Erythroblast (primary cell): ENCODE results near the gene P2RY6.
"Not testable (repeated sequence)": the region's sequence is repeated elsewhere in the genome, so short reads cannot be mapped to it uniquely, and the experiment has no call there.

Experiments
- DNase-seq, 2 experiments: peaks; one replicate each; lab custom pipeline; 2025; lab: John Stamatoyannopoulos, UW
- GATA1 ChIP-seq: IDR thresholded peaks from 2 replicates; pipeline ENCODE4 v1.6.1; 2011; ENCODE audit warnings: low read depth, mild to moderate bottlenecking, control low read depth, low read length, moderate library complexity
- POLR2A ChIP-seq: IDR thresholded peaks from 2 replicates; pipeline ENCODE4 v1.6.1; 2011; ENCODE audit warnings: mild to moderate bottlenecking, low read length

Gene P2RY6

GRCh38 chr11:73262851-73263495, 9.2 kb upstream of the P2RY6 start:
- no peak for DNase-seq

GRCh38 chr11:73263640-73264039, 8.5 kb upstream of the P2RY6 start:
- TF ChIP-seq POLR2A (no peak), GATA1 (no peak)
- DNase-seq: no peak

More at GRCh38 chr11:73262851-73263495, 9.2 kb upstream of the P2RY6 start:
- TF ChIP-seq GATA1 (no peak), POLR2A (no peak)

GRCh38 chr11:73265278-73265810, 6.8 kb upstream of the P2RY6 start:
- TF ChIP-seq GATA1: no peak
- TF ChIP-seq POLR2A: no peak
- DNase-seq: no peak

- TF ChIP-seq GATA1: no peak
- TF ChIP-seq POLR2A: no peak
- no peak for DNase-seq
Observed at GRCh38 chr11:73265853-73266645, 6.1 kb upstream of the P2RY6 start.

GRCh38 chr11:73266646-73267020, 5.5 kb upstream of the P2RY6 start:
- TF ChIP-seq POLR2A: no peak
- TF ChIP-seq GATA1: no peak
- DNase-seq: no peak

- DNase-seq: no peak
- TF ChIP-seq GATA1: no peak
- no peak for TF ChIP-seq POLR2A
Observed at GRCh38 chr11:73267122-73267846, 4.9 kb upstream of the P2RY6 start.

- DNase-seq: no peak
- TF ChIP-seq GATA1 (no peak), POLR2A (no peak)
Observed at GRCh38 chr11:73267906-73268540, 4.1 kb upstream of the P2RY6 start.

GRCh38 chr11:73268671-73269271, 3.4 kb upstream of the P2RY6 start:
- DNase-seq: no peak
- TF ChIP-seq POLR2A (no peak), GATA1 (no peak)

GRCh38 chr11:73269459-73270015, 2.6 kb upstream of the P2RY6 start:
- DNase-seq: no peak
- no peak for TF ChIP-seq POLR2A
- no peak for TF ChIP-seq GATA1

- TF ChIP-seq GATA1 (no peak), POLR2A (no peak)
- DNase-seq: no peak
Observed at GRCh38 chr11:73270016-73270854, 1.9 kb upstream of the P2RY6 start.

GRCh38 chr11:73270855-73271477, 1.2 kb upstream of the P2RY6 start:
- TF ChIP-seq GATA1 (no peak), POLR2A (no peak)
- no peak for DNase-seq

- DNase-seq: not testable (repeated sequence)
Observed at GRCh38 chr11:73271478-73271865, 666 bp upstream of the P2RY6 start.
